OCI-LY3 (cell line): ENCODE data around the gene SP100.
"Not testable (repeated sequence)": the region's sequence is repeated elsewhere in the genome, so short reads cannot be mapped to it uniquely, and the experiment has no call there.

Source experiments
- H2AFZ ChIP-seq: fragments of 200-600, 300-600 bp; shearing (Covaris generic); 2 replicates; pipeline ENCODE4 v1.6.0; 2014; ENCODE audit warnings: antibody characterized with exemption, low read depth, low read length
- H3K27ac ChIP-seq: fragments of 200-600, 300-600 bp; sonication (generic); 2 replicates; pipeline ENCODE4 v1.5.1; 2014; ENCODE audit warnings: mild to moderate bottlenecking, low read length, moderate library complexity, mixed read lengths
- H3K27me3 ChIP-seq: fragments of 200-600, 300-600 bp; sonication (generic); 2 replicates; pipeline ENCODE4 v1.6.1; 2014; ENCODE audit warnings: low read depth, low read length, mixed read lengths
- H3K36me3 ChIP-seq: fragments of 200-600, 300-600 bp; sonication (generic); replicated peaks from 2 replicates; pipeline ENCODE3; 2014; ENCODE audit warnings: low read depth, low read length, mixed read lengths
- H3K4me1 ChIP-seq: fragments of 300-600, 200-600 bp; sonication (generic); 2 replicates; pipeline ENCODE4 v1.6.1; 2014; ENCODE audit warnings: low read length, mixed read lengths
- H3K4me2 ChIP-seq: fragments of 200-600, 300-600 bp; sonication (generic); 2 replicates; pipeline ENCODE4 v1.6.1; 2014; ENCODE audit warnings: low read length, mixed read lengths
- H3K4me3 ChIP-seq: fragments of 300-600, 200-600 bp; sonication (generic); 2 replicates; pipeline ENCODE4 v1.5.1; 2014; ENCODE audit warnings: antibody characterized with exemption, mild to moderate bottlenecking, low read length, moderate library complexity
- H3K79me2 ChIP-seq: fragments of 300-600, 200-600 bp; shearing (Covaris generic); 2 replicates; pipeline ENCODE4 v1.6.1; 2014; ENCODE audit warnings: mild to moderate bottlenecking, low read length, mixed read lengths
- H3K9ac ChIP-seq: fragments of 300-600, 200-600 bp; shearing (Covaris generic); 2 replicates; pipeline ENCODE4 v1.6.0; 2014; ENCODE audit warnings: mild to moderate bottlenecking, low read length, moderate library complexity
- H3K9me3 ChIP-seq: fragments of 200-600, 300-600 bp; shearing (Covaris generic); 2 replicates; pipeline ENCODE4 v1.6.1; 2014; ENCODE audit warnings: low read length, mixed read lengths; ENCODE audit not compliant: insufficient read depth
- H4K20me1 ChIP-seq: fragments of 200-600, 300-600 bp; sonication (generic); 2 replicates; pipeline ENCODE4 v1.6.1; 2016; ENCODE audit warnings: low read length, mixed read lengths; ENCODE audit not compliant: insufficient read depth
- EZH2phosphoT487 ChIP-seq: fragments of 200-600 bp; shearing (Covaris generic); IDR thresholded peaks from 2 replicates; pipeline ENCODE4 v1.6.1; 2018; ENCODE audit warnings: antibody characterized with exemption, mixed run types, low read depth
- TF ChIP-seq, protein P1 (sequence below): fragments of 200-600, 300-600 bp; sonication (generic); IDR thresholded peaks from 2 replicates; pipeline ENCODE4 v1.5.1; 2014; ENCODE audit warnings: antibody characterized with exemption, low read length, low read depth

Gene SP100

GRCh38 chr2:230485801-230486341, 69.9 kb downstream of the SP100 start:
- no peaks in the 10 kb centered on the region for H4K20me1 ChIP-seq
- H3K4me3 ChIP-seq, result no peak overlapping the region
- H3K27me3 ChIP-seq, result no peaks in the 10 kb centered on the region
- peaks cover 2% of the 10 kb centered on the region for H3K36me3 ChIP-seq
- H3K27ac ChIP-seq, result no peak overlapping the region
- no peak overlapping the region for H3K9ac ChIP-seq
- no peaks in the 10 kb centered on the region for H3K79me2 ChIP-seq
- no peak overlapping the region for H2AFZ ChIP-seq
- H3K9me3 ChIP-seq, result no peaks in the 10 kb centered on the region
- TF ChIP-seq, protein P1, sequence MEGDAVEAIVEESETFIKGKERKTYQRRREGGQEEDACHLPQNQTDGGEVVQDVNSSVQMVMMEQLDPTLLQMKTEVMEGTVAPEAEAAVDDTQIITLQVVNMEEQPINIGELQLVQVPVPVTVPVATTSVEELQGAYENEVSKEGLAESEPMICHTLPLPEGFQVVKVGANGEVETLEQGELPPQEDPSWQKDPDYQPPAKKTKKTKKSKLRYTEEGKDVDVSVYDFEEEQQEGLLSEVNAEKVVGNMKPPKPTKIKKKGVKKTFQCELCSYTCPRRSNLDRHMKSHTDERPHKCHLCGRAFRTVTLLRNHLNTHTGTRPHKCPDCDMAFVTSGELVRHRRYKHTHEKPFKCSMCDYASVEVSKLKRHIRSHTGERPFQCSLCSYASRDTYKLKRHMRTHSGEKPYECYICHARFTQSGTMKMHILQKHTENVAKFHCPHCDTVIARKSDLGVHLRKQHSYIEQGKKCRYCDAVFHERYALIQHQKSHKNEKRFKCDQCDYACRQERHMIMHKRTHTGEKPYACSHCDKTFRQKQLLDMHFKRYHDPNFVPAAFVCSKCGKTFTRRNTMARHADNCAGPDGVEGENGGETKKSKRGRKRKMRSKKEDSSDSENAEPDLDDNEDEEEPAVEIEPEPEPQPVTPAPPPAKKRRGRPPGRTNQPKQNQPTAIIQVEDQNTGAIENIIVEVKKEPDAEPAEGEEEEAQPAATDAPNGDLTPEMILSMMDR, result no peak
- no peak for TF ChIP-seq EZH2phosphoT487
- no peak overlapping the region for H3K4me2 ChIP-seq
- no peaks in the 10 kb centered on the region for H3K4me1 ChIP-seq

GRCh38 chr2:230491219-230491618, 75.2 kb downstream of the SP100 start:
- H2AFZ ChIP-seq, H3K4me3 ChIP-seq, H3K36me3 ChIP-seq, H3K9ac ChIP-seq, H3K4me1 ChIP-seq, H3K9me3 ChIP-seq, H3K27me3 ChIP-seq, H3K4me2 ChIP-seq, H3K27ac ChIP-seq, H3K79me2 ChIP-seq, H4K20me1 ChIP-seq: not testable (repeated sequence)

DNA sequence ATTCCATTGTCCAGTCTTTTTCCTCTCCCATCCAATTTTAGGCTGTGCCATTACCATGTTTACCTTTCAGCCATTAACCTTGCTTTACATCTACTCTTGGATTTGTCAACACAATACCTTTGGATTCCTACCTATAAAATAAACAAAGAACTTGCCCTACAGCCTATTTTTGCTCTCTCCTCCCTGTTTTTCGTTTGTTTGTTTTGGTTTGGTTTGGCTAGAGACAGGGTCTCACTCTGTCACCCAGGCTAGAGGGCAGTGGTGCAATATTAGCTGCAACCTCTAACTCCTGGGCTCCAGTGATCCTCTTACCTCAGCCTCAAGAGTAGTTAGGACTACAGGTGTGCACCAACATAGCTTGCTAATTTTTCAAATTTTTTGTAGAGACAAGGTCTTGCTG, 76.1 kb downstream of the SP100 start:
- no peak overlapping the region for H3K4me3 ChIP-seq
- H3K27me3 ChIP-seq, result no peaks in the 10 kb centered on the region
- no peaks in the 10 kb centered on the region for H4K20me1 ChIP-seq
- no peak overlapping the region for H3K4me2 ChIP-seq
- no peak overlapping the region for H2AFZ ChIP-seq
- H3K4me1 ChIP-seq, result no peaks in the 10 kb centered on the region
- peaks cover 11% of the 10 kb centered on the region for H3K36me3 ChIP-seq
- TF ChIP-seq, protein P1, result no peak
- no peak for TF ChIP-seq EZH2phosphoT487
- H3K79me2 ChIP-seq, result no peaks in the 10 kb centered on the region
- no peak overlapping the region for H3K27ac ChIP-seq
- no peak overlapping the region for H3K9ac ChIP-seq
- no peaks in the 10 kb centered on the region for H3K9me3 ChIP-seq

GRCh38 chr2:230494980-230495379, 79.0 kb downstream of the SP100 start:
- Histone ChIP-seq H3K27ac (no peak overlapping the region), H3K36me3 (peaks cover 15% of the 10 kb centered on the region), H3K27me3 (no peaks in the 10 kb centered on the region), H3K9me3 (no peaks in the 10 kb centered on the region), H3K4me1 (no peaks in the 10 kb centered on the region), H4K20me1 (no peaks in the 10 kb centered on the region), H3K4me3 (no peak overlapping the region), H3K9ac (no peak overlapping the region), H3K79me2 (no peaks in the 10 kb centered on the region), H3K4me2 (no peak overlapping the region), H2AFZ (no peak overlapping the region)
- TF ChIP-seq EZH2phosphoT487, result no peak
- TF ChIP-seq, protein P1, result no peak

- Histone ChIP-seq H3K27me3 (no peaks in the 10 kb centered on the region), H3K4me2 (no peak overlapping the region), H3K4me3 (no peak overlapping the region), H3K79me2 (no peaks in the 10 kb centered on the region), H3K4me1 (no peaks in the 10 kb centered on the region), H3K9me3 (no peaks in the 10 kb centered on the region), H2AFZ (no peak overlapping the region), H3K9ac (no peak overlapping the region), H3K36me3 (peaks cover 15% of the 10 kb centered on the region), H4K20me1 (no peaks in the 10 kb centered on the region), H3K27ac (no peak overlapping the region)
- TF ChIP-seq EZH2phosphoT487, result no peak
- TF ChIP-seq, protein P1, result no peak
Measured at GRCh38 chr2:230496891-230497290, 80.9 kb downstream of the SP100 start.
